Endothelial cell of umbilical vein (primary cell): Measurements from ENCODE around the gene CDKL5. TPM values are rescaled to one million over a fixed set of nuclear protein-coding genes. Genes with fewer than 3 reads are reported as not detected.

ENCODE experiments used
- BruUV-seq: library from RNA; stranded (reverse); fragments of 400-500 nt; replicated peaks from 2 replicates; lab custom pipeline; 2021; lab: Mats Ljungman, UMichigan
- CTCF ChIA-PET: fragments of 300-600, 350-600 bp; sonication (Branson Sonifier 250); formaldehyde crosslinking; loops from one replicate; lab custom pipeline; 2021; ENCODE audit warnings: antibody characterized with exemption, inconsistent platforms; lab: Charles Lee
- POLR2A ChIA-PET: fragments of 300-600, 350-600 bp; sonication (Branson Sonifier 250); formaldehyde crosslinking; loops from one replicate; lab custom pipeline; 2021; ENCODE audit warnings: antibody characterized with exemption, inconsistent platforms; lab: Charles Lee
- DNase-seq: peaks from one replicate; pipeline ENCODE4 v3.0.0-alpha.2; 2011; ENCODE audit warnings: low read depth, low spot score
- FAIRE-seq: peaks from 2 replicates; lab custom pipeline; 2011; peaks lifted over from hg19 to GRCh38; lab: Jason Lieb, UNC
- H2AFZ ChIP-seq: 2 replicates; pipeline ENCODE4 v1.6.0; 2012; ENCODE audit warnings: low read depth, low read length, control low read depth, inconsistent platforms
- H3K27ac ChIP-seq: 2 replicates; pipeline ENCODE4 v1.5.1; 2011; ENCODE audit warnings: low read depth, mild to moderate bottlenecking, control low read depth, low read length, moderate library complexity; ENCODE audit not compliant: insufficient read depth
- H3K27me3 ChIP-seq, 2 experiments: 2 replicates each; pipeline versions ENCODE4 v1.6.0 to v1.6.1; 2011; ENCODE audit warnings: low read length in 2 of 2, mixed read lengths in 1 of 2; ENCODE audit not compliant: control insufficient read depth in 2 of 2, insufficient read depth in 2 of 2
- H3K36me3 ChIP-seq, 2 experiments: 2 replicates in 1 of 2; 3 replicates in 1 of 2; pipeline ENCODE4 v1.5.1; 2011; ENCODE audit warnings: low read length in 2 of 2, mild to moderate bottlenecking in 1 of 2, moderate library complexity in 1 of 2; ENCODE audit not compliant: control insufficient read depth in 2 of 2, insufficient read depth in 2 of 2; ENCODE audit errors: extremely low read depth in 1 of 2
- H3K4me1 ChIP-seq: 3 replicates; pipeline ENCODE4 v1.5.1; 2011; ENCODE audit warnings: mild to moderate bottlenecking, low read length; ENCODE audit not compliant: control insufficient read depth, insufficient read depth; ENCODE audit errors: extremely low read depth
- H3K4me2 ChIP-seq: 2 replicates; pipeline ENCODE4 v1.6.1; 2011; ENCODE audit warnings: low read length, control low read depth, mixed read lengths; ENCODE audit not compliant: insufficient read depth
- H3K4me3 ChIP-seq, 3 experiments: fragments of 200-600 bp in 1 of 3; sonication (generic), shearing (Covaris generic) in 1 of 3; replicated peaks in 1 of 3; 2 replicates each; pipeline ENCODE4 v1.5.1; 2011 to 2016; ENCODE audit warnings: control low read depth in 3 of 3, low read length in 3 of 3, mild to moderate bottlenecking in 2 of 3, inconsistent platforms in 1 of 3, low read depth in 1 of 3, moderate library complexity in 1 of 3; ENCODE audit not compliant: insufficient read depth in 1 of 3
- H3K79me2 ChIP-seq: 2 replicates; pipeline ENCODE4 v1.6.0; 2012; ENCODE audit warnings: low read length, inconsistent platforms; ENCODE audit not compliant: control insufficient read depth, insufficient read depth
- H3K9ac ChIP-seq: replicated peaks from 2 replicates; pipeline ENCODE3; 2011; ENCODE audit warnings: low read length, control low read depth; ENCODE audit not compliant: insufficient read depth; ENCODE audit errors: extremely low read depth
- H3K9me1 ChIP-seq: replicated peaks from 3 replicates; pipeline ENCODE4 v1.6.0; 2011; ENCODE audit warnings: mild to moderate bottlenecking, low read length; ENCODE audit not compliant: control insufficient read depth, insufficient read depth; ENCODE audit errors: extremely low read depth
- H3K9me3 ChIP-seq: replicated peaks from 2 replicates; pipeline ENCODE4 v1.5.1; 2012; ENCODE audit warnings: low read length, inconsistent platforms; ENCODE audit not compliant: control insufficient read depth, insufficient read depth
- H4K20me1 ChIP-seq: replicated peaks from 2 replicates; pipeline ENCODE3; 2011; ENCODE audit warnings: mild to moderate bottlenecking, low read length; ENCODE audit not compliant: control insufficient read depth, insufficient read depth; ENCODE audit errors: extremely low read depth
- FOS ChIP-seq: IDR thresholded peaks from 2 replicates; pipeline ENCODE4 v1.6.1; 2011; ENCODE audit warnings: mild to moderate bottlenecking, low read length, moderate library complexity, borderline replicate concordance; ENCODE audit not compliant: insufficient read depth
- GATA2 ChIP-seq: IDR thresholded peaks from 2 replicates; pipeline ENCODE4 v1.7.0; 2011; ENCODE audit warnings: low read depth, mild to moderate bottlenecking, moderate library complexity, mixed read lengths, low read length; ENCODE audit not compliant: insufficient read length, insufficient read depth
- JUN ChIP-seq: IDR thresholded peaks from 2 replicates; pipeline ENCODE4 v1.6.1; 2011; ENCODE audit warnings: borderline replicate concordance, low read depth; ENCODE audit not compliant: insufficient read length, insufficient read depth
- MYC ChIP-seq: IDR thresholded peaks from one replicate; pipeline ENCODE4 v1.6.1; 2011; ENCODE audit warnings: mild to moderate bottlenecking, low read depth, low read length
- POLR2A ChIP-seq: IDR thresholded peaks from 2 replicates; pipeline ENCODE4 v1.6.1; 2012; ENCODE audit warnings: low read depth, mild to moderate bottlenecking, control low read depth, low read length
- POLR2AphosphoS5 ChIP-seq: IDR thresholded peaks from 2 replicates; pipeline ENCODE4 v1.6.1; 2012; ENCODE audit warnings: low read depth, mild to moderate bottlenecking, control low read depth, low read length, moderate library complexity; ENCODE audit not compliant: insufficient read depth
- dilution Hi-C: fragments of 300-500 bp; cut with MboI; formaldehyde crosslinking; loops from one replicate; pipeline ENCODE4 v1.15.0; 2019; ENCODE audit warnings: low sequenced_read_pairs; ENCODE audit not compliant: extremely low pct_ligation_motif_present
- intact Hi-C: fragments of 100-400 bp; cut with micrococcal nuclease; formaldehyde crosslinking; loops from one replicate; pipeline ENCODE4 v1.10.0; 2022
- polyA plus RNA-seq, 4 experiments: library from polyadenylated mRNA; depleted of rRNA in 3 of 4; stranded (reverse) in 3 of 4; unstranded in 1 of 4; fragments of >200 nt; gene quantifications; 2 replicates each; pipeline versions ENCODE4 v1.2.1 to v1.2.3, GENCODE V29; 2011 to 2012; ENCODE audit warnings: missing spikeins in 1 of 4
- total RNA-seq: library from RNA; stranded (reverse); gene quantifications from 2 replicates; pipeline ENCODE4 v1.2.3, GENCODE V29; 2021
- TF ChIP-seq, protein P1 (sequence below), 2 donors: IDR thresholded peaks; 1 replicate in 1 of 2; 2 replicates in 1 of 2; pipeline ENCODE4 v1.5.1; 2011; ENCODE audit warnings: low read length in 2 of 2, mild to moderate bottlenecking in 2 of 2, moderate library complexity in 2 of 2, control low read depth in 1 of 2, inconsistent platforms in 1 of 2, low read depth in 1 of 2; ENCODE audit not compliant: insufficient read depth in 1 of 2; ENCODE audit errors: extremely low read depth in 1 of 2

CDKL5 gene
- total and polyA plus RNA-seq, 2 donors (not counting 3 experiments of a cell fraction or from before 2014, with no cell fraction given) = 1.5 to 4.3 TPM

DNA sequence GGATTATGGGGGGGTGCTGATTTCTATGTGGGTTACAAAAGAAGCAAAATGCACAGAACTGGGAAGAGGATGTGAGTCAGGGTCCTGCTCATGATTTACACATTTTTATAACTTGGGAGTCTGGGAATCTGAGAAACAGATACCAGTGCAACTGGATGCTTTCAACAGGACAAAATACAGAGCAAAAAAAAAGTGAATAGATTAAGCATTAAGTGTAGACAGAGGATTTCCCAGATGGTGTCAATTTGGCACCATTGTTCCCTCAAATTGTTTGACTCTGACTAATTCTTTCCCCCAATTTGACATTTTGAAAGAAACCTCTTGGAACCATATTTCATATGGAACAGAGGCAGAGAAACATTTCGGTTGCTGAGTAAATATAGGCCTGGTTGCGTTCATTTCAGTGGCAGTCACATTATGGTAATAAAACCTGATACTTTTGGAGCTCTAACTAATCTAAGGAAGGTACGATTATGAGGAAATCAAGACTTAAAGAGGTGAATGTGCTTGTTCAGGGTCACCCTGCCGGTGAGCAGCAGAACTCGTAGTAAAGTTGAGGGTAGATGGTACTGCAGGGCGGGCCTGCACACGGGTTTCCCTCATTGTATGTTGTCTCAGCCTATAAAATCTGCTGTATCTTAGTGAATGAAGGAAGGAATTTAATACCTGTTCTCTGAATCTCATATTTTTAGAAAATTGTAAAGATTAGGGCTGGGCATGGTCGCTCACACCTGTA, 18.7 kb upstream of the CDKL5 start:
- ChIA-PET CTCF (interaction anchor here (0.8 kb wide), 1 partner anchor 927 kb away, joined by 3 read pairs; no protein-coding TSS in a partner anchor), POLR2A (no interaction called here)
- H3K36me3 ChIP-seq = no peaks in the 10 kb centered on the region
- no peaks in the 10 kb centered on the region for H3K9me3 ChIP-seq
- TF ChIP-seq FOS (peak; percentile 25), MYC (no peak)
- no peaks in the 10 kb centered on the region for H3K79me2 ChIP-seq
- intact Hi-C loops = no loop called here
- no peaks in the 10 kb centered on the region for H3K4me1 ChIP-seq
- H3K27ac ChIP-seq = no peak overlapping the region
- dilution Hi-C loops = loop anchor here (25.0 kb wide), 1 partner anchor 931 kb away; the partner anchor contains the start of gene PDHA1
- H3K9ac ChIP-seq = no peak overlapping the region
- BruUV-seq = no TSS peak
- no peak overlapping the region for H2AFZ ChIP-seq
- FAIRE-seq (no peak), DNase-seq (no peak)
- no peaks in the 10 kb centered on the region for H3K27me3 ChIP-seq
- no peaks in the 10 kb centered on the region for H4K20me1 ChIP-seq
- H3K4me2 ChIP-seq = no peak overlapping the region
- H3K9me1 ChIP-seq = no peaks in the 10 kb centered on the region
- H3K4me3 ChIP-seq = no peak overlapping the region

DNA sequence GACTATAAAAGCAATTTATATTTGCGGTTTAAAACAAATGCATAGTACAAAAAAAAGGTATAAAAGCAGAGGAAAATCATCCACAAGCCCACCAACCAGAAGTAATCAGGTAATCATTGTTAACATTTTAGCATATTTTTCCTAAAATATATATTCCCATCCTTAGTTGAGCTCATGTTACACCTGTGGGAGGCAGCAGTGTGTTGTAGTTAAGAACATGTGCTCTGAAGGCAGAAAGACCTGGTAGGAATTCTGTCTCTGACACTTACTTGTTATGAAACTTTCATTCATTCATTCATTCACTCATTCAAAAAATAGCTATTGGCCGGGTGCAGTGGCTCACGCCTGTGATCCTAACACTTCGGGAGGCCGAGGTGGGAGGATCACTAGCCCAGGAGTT, 15.4 kb upstream of the CDKL5 start:
- H3K9me3 ChIP-seq = no peaks in the 10 kb centered on the region
- BruUV-seq = no TSS peak
- TF ChIP-seq FOS (no peak), POLR2A (no peak), POLR2AphosphoS5 (no peak), GATA2 (no peak), JUN (no peak)
- TF ChIP-seq, protein P1, sequence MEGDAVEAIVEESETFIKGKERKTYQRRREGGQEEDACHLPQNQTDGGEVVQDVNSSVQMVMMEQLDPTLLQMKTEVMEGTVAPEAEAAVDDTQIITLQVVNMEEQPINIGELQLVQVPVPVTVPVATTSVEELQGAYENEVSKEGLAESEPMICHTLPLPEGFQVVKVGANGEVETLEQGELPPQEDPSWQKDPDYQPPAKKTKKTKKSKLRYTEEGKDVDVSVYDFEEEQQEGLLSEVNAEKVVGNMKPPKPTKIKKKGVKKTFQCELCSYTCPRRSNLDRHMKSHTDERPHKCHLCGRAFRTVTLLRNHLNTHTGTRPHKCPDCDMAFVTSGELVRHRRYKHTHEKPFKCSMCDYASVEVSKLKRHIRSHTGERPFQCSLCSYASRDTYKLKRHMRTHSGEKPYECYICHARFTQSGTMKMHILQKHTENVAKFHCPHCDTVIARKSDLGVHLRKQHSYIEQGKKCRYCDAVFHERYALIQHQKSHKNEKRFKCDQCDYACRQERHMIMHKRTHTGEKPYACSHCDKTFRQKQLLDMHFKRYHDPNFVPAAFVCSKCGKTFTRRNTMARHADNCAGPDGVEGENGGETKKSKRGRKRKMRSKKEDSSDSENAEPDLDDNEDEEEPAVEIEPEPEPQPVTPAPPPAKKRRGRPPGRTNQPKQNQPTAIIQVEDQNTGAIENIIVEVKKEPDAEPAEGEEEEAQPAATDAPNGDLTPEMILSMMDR (IDR thresholded peaks at IDR 0.05; ENCODE audit: extremely low read depth in 1 of 2, insufficient read depth in 1 of 2, low read depth in 1 of 2, low read length in 2 of 2) = peak in 1 of 2 donors; percentile 3
- no peak for FAIRE-seq
- CTCF ChIA-PET = interaction anchor here (0.7 to 1.7 kb wide), 15 partner anchors 14 to 927 kb away, joined by 3 to 19 read pairs (median 4); partner anchors contain the start of gene CDKL5
- POLR2A ChIA-PET = no interaction called here
- no peaks in the 10 kb centered on the region for H3K4me1 ChIP-seq
- no peaks in the 10 kb centered on the region for H3K79me2 ChIP-seq
- dilution Hi-C loops = loop anchor here (25.0 kb wide), 1 partner anchor 927 kb away; the partner anchor contains the start of gene PDHA1
- no peak overlapping the region for H3K9ac ChIP-seq
- no peak overlapping the region for H3K4me2 ChIP-seq
- H3K36me3 ChIP-seq = no peaks in the 10 kb centered on the region
- no peaks in the 10 kb centered on the region for H3K27me3 ChIP-seq
- H3K27ac ChIP-seq = no peak overlapping the region
- intact Hi-C loops = loop anchor here (5.0 kb wide), 1 partner anchor 477 kb away; no protein-coding TSS in a partner anchor
- DNase-seq = peak; percentile 17
- no peak overlapping the region for H3K4me3 ChIP-seq
- H3K9me1 ChIP-seq = no peaks in the 10 kb centered on the region
- H4K20me1 ChIP-seq = no peaks in the 10 kb centered on the region
- H2AFZ ChIP-seq = no peak overlapping the region
